Endothelial cell of hepatic sinusoid (primary cell): ENCODE measurements around the gene SLC39A8.

Source experiments
- in situ Hi-C: cut with HindIII; loops from 2 replicates; pipeline ENCODE4 v1.10.0; 2017; ENCODE audit warnings: low sequenced_read_pairs

Gene SLC39A8

DNA sequence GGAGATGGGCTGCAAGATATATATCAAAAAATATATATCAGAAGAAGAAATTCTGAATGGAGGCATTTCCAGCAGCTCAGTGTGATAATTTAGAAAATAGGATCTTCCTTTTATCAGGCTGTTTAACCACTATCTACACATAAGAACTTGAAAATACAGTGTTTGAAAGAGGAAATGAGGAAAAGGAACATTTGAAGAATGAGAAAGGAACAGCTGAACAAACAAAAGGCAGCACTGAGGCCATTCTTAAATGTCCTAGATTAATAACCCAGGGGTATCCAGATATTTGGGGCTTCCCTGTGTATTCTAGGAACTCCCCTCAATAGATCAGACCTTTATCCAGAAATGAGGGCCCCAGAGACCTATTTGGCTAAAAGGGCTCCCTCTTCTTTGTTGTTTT, 4.1 kb downstream of the SLC39A8 start:
- in situ Hi-C loops: no loop called here

DNA sequence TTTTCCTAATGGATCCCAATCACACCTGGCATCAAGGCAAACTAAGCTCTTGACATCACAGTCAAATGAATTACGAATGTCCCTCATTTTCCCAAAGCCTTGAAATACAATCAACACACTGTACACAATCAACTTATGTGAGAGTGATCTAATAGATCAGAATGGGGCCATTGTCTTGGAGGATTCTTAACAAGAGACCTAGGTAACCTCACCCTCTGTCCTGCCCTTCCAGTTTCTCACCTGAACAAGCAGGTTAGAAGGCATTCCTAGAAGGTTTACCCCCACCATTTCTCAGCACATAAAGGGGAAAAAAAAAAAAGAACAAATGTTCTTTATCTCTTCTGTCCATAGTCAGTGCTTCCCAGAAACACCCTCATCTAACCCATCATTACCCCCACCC, 6.3 kb downstream of the SLC39A8 start:
- in situ Hi-C loops: no loop called here

DNA sequence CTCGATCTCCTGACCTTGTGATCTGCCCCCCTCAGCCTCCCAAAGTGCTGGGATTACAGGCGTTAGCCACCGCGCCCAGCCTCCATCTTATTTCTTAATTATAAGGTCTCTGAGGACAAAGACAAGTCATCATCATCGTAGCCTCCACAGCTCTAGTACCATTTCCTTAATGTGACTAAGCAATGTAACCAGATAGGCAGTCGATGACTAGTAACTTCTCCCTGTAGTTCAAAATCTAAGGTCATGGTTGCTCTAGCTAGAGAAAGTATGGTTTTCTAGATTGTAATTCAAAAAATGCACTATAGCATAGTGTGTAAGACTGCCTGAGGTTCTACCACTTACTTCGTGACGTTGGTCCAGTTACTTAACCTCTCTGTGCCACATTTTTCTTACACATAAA, 6.9 kb downstream of the SLC39A8 start:
- in situ Hi-C loops: no loop called here

DNA sequence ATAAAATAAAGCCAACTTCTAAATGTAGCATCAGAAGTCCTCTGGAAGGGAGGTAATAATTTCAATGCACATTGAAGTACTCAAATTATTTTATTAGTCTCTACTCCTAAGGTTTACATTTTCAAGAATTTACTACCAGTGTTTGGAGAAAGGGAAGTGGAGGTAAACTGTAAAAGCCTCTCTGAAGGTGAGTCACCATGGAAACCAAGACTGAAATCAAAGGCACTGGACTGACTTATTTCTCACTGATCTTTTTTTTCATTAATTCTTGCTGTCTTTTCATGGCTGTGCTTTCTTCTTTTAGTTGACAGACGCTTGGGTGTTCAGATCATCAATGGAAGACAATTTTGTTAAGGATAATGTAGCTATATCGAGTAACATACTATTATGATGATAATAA, 9.7 kb downstream of the SLC39A8 start:
- in situ Hi-C loops: no loop called here

DNA sequence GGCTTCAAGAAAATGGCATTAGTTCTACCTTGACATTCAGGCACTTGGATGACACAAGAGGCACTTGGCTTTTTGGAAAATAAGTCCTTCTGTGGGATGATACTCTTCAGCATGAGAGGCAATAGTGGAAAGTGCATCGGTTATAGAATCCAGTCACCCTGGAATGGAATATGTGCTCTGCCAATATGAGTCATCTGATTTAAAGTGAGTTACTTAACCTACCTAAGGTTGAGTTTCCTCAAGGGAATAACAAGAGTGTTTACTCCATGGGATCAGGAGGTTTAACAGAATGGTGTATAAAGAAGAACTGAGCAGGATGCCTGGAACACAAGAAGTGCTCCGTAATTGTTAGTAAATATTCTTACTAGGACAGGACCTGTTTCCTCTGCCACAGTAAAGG, 10.7 kb downstream of the SLC39A8 start:
- in situ Hi-C loops: no loop called here

DNA sequence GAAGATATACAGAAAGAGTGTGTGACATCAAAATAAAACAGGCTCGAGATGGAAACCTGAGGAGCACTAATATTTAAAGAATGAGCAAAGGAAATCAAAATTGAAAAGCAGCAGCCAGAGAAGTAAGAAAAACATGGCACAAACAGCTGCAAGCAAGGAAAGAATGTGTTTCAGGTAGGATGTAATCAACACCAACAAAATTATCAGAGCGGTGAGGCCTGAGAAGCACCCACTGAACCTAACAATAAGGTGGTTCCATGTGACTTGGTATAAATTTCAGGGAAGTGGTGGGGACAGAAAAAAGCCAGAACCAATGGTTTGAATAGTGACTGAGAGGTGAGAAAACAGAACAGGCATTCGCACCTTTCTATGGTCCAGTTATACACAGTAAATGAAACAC, 11.5 kb downstream of the SLC39A8 start:
- in situ Hi-C loops: no loop called here

DNA sequence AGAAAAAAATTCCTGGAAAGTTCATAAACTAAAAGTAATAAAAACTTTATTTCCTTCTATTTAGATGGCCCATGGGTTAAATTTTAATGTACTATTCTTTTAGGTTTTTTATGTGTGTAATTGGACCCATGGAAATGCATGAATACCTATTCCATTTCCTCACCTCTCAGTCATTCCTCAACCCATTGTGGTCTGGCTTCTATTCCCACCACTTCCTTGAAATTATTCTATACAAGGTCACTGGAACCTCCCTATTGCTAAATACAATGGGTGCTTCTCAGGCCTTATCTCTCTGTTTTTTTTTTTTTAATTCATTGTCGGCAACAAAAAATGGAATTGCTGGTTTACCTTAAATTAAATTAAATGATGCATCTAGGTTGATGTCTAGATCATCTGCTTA, 17.2 kb downstream of the SLC39A8 start:
- in situ Hi-C loops: no loop called here

DNA sequence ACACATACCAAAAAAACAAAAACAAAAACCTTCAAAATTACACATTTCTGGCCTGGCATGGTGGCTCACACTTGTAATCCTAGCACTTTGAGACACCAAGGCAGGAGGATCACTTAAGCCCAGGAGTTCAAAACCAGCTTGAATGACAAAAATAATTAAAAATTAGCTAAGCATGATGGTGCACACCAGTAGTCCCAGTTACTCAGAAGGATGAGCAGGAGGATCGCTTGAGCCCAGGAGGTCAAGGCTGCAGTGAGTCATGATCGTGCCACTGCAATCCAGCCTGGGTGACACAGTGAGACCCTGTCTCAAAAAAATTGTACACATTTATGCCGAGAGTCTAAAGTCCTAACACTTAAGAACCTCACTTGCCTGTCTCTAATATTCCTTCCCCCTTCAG, 18.3 kb downstream of the SLC39A8 start:
- in situ Hi-C loops: no loop called here

DNA sequence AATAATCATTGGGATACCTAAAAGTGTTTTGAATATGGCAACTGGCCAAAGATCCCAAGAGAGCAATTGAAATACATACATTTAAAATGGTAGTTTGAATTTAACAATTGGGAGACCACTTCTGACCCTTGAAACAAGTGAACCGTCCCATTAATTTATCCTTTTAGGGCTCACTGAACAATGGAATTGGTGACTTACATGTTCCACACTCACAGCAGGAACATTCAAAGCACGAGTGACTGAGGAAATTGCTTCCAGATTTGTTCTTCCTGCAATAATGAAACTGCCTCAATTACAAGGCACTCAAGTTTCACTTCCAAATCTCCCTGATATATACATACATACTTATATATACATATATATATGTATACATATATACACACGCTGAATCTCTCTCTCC, 20.6 kb downstream of the SLC39A8 start:
- in situ Hi-C loops: no loop called here

DNA sequence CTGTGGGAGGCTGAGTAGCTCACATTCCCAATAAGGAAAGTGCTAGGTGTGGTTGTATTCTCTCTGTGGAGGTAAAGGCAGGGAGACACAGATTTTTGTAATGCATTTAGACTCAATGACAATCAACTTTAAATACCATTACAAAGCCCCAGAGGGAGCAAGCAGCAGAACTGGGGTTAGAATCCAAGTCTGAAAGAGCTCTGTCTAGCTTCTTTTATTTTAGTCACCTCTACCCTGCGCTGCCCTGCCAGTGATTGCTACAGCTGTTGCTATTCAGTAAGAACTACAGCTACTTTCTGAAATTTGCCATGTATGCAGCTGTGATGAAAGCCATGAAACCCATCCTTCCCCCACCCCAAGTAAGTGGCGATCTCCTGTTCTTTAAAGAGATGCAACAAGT, 22.5 kb downstream of the SLC39A8 start:
- in situ Hi-C loops: no loop called here

DNA sequence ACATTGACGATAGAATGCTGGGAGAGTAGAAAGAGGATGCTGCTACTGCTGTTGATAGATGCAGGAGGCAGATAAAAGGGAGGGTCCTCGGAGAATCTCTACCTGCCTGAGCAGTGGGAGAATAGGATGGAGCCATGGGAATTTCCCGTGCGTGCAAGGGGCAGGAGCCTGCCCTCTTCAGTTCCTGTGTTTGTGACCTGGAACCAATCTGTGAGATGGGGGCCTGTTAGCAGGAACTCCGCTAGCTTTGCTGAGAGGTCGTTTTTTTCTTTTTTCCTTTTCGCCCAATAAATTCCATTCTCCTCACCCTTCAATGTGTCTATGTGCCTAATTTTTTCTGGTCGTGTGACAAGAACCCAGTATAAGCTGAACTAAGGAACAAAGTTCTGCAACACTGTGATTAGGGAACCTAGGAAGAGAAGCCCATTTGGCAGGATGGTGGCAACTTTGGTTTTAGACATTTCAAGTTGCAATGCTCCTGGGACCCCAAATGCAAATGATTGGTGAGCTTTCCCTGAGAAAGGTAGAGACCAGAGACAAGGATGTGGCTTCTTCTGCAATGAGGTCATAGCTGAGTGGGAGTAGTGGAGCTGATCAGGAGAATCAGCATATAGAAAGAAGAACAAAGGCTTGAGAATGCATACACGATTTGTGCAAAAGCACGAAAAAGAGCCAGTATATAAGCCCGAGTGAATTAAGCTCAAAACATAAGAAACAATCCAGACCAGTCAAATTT, 23.9 kb downstream of the SLC39A8 start:
- in situ Hi-C loops: no loop called here

DNA sequence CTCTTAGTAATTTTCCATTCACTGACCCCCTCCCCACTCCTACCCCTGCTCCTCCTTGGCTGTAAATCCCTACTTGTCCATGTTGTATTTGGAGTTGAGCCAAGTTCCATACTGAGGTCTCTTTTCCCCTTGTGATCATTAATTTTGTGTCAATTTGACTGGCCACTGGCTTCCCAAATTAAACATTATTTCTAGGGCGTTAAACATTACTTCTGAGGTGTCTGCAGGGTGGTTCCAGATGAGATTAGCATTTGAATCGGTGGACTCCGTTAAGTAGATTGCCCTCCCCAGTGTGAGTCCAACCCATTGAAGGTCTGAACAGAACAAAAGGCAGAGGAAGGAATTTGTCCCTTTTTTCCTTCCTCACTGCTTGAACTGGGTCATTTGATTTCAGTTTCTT, 25.7 kb downstream of the SLC39A8 start:
- in situ Hi-C loops: no loop called here

DNA sequence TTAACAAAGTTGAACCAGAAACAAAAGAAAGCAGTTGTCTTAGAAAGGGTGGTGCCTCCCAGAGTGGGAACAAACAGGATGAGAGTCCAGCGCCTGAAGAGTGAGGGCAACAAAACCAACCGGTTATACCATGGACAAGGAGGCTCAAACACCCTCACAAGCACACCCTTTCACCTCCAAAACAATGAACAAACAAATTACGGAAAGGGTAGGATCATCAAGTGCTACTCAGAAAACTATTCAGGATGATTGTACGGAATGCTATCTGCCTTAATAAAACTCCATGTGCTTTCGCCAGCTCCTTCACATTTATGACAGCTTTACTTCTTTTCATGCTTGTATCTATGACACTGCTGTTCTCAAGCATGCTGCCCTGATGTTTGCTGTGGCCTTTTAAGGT, 26.8 kb downstream of the SLC39A8 start:
- in situ Hi-C loops: no loop called here

DNA sequence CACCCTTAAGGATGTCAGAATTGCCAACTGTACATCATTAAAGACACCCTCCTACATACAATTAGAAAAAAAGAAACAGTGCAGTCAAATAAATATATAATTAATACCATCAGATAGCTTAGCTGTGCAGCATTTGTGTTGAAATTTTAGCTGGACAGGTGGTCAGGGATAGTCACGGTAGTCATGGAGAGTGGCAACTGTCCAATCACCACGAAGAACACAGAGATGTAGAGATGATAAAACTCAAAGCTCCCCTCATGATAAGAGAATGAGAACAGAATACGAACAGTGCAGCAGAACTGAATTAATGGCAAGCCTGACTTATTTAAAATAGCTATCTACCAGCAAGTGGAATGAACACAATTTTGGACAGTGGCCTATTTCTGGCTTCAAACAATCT, 27.2 kb downstream of the SLC39A8 start:
- in situ Hi-C loops: no loop called here

DNA sequence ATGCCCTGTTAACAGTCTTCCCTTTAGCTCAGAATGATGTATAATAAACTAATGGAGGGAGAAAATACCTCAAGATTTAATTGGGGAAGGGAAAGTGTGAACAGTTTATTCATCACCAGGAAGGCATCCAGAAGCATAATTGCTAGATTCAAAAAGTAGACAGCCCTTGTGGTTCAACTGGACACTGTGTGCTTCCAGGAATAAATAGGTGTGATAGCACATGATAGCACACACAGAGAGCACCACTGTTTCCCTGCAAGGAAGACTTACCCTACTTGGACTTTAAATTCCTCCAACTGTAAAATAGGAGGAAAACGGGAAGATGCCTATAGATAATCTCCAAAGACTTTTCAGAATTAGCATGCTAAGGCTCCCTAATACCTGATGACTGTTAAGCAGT, 27.8 kb downstream of the SLC39A8 start:
- in situ Hi-C loops: no loop called here

DNA sequence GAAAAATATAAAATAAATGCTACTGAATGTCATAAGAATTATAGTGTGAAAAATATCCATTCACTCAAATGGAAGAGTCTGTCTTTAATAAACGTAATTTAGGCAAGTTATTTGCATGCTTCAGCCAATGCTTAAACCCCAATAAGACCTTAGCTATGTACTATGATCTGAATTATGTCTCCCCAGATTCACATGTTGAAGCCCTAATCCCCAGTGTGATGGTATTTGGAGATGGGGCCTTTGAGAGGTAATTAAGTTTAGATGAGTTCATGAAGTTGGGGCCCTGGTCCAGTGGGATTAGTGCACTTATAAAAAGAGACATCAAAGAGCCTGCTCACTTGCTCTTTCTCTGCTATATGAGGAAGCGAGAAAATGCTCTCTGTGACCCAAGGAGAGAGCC, 28.7 kb downstream of the SLC39A8 start:
- in situ Hi-C loops: no loop called here

DNA sequence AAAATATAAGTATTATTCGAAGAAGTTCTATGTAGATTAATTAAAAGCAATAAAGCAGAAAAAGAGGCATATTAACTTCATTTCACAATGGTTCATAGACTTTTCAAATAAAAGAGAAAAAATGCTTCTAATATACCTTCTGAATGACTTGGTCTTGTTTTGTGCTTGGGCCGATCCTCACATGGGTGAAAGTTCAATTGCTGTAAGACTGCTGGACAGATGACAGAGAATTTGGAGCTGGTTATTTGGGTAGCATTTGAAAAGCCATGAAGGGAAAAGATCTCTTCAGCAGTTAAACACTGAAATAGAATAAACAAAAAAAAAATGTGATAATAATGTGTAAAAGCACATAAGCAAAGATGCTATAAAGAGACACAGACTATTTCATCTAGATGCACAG, 29.8 kb downstream of the SLC39A8 start:
- in situ Hi-C loops: no loop called here

DNA sequence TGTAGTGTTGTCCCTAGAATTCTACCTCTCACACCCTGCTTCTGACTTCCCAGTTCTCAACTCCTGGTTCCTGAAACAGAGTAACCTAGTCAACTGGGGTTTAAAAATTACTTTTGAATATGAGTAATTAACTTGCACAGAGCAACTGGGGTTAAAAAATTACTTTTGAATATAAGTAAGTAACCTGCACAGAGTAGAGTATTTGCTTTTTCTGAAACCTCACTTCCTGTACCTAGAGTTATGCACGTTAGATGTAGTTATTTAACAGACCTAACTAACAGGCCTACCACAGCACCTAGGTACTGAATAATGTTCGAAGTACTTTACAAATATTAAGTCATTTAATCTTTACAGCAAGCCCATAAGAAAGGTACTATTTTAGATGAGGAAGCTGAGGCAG, 32.9 kb downstream of the SLC39A8 start:
- in situ Hi-C loops: no loop called here

DNA sequence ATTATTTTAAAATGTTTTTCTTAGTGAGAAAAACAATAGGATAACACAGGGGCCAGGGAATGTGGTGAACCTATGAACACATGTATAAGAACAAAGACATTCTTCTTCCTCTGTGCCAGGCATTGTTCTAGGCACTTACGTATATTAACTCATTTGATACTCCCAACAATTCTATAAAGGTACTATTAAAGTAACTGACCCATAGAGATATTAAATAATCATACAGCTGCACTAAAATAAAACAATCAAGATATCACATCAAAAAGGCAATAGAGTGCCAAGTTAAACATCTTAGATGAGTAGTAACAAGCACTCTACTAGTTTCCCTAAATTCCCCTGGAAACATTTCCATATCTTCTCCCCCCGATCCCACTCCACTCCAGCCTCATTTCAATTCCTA, 33.4 kb downstream of the SLC39A8 start:
- in situ Hi-C loops: no loop called here

DNA sequence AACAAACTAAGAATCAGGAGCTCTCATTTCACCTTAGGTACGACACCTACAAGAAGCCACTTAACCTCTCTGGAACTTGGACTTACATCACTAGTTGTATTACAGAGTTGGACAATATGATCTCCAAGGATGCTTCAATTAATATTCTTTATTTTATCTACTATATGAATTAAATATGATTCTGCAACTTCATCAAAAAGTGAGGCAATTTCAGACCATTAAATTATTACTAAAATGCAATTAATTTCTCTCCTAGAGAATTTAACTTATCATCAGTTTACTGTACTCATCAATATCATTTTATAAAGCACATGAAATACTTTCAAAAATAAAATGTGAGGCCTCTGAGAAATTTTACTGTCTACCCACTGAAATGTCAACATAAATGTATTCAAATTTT, 33.9 kb downstream of the SLC39A8 start:
- in situ Hi-C loops: no loop called here

DNA sequence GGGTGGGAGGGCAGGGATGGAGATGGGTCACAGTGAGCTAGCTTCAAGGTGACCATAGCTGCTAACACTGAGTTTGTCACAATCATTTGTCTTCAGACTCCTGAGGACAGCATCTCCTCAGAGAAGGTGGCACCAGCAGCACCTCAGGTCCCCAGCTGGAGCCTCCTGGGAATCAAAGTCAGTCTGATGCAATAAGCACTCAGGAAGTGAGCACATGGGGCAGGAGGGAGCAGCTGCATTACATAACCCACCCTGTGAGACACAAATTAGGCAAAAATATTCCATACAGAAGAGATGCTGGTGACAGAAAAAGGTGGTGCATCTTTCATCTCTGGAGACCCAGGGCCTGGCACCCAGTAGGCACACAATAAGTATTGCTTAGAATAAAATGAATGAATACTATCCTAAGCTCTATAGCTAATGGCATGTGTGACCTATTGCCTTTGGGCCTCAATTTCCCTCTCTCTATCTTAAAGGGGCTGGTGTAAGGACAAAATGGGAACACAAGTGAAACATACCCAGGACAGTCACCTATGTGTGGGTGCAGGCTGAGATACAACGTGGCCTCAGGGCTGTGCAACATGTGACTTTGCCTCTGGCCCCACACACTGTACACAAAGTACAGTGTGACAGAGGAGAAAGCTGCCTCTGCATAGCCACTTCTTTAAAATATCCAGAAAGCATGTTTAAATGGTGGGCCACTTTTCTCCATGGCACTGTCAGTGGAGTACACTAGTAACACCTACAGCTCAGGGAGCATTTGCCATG, 37.1 kb downstream of the SLC39A8 start:
- in situ Hi-C loops: no loop called here

DNA sequence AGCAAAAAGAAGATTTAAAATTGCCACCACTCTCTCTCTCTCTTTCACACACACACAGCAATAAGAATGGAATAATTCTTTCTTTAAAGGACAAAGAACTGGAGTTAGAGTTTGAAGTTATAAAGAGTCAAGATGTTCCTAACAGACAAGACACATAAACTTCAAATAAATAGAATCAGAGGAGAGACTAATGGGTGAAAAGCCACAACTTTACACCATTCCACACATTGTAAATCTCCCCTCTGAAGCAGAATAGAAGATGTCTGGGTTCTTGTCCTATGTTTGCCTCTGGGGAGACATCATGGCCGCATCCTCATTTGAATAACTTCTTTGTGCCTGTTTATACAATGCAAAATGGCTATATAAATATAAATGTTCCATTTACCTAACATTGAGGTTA, 39.6 kb downstream of the SLC39A8 start:
- in situ Hi-C loops: no loop called here

DNA sequence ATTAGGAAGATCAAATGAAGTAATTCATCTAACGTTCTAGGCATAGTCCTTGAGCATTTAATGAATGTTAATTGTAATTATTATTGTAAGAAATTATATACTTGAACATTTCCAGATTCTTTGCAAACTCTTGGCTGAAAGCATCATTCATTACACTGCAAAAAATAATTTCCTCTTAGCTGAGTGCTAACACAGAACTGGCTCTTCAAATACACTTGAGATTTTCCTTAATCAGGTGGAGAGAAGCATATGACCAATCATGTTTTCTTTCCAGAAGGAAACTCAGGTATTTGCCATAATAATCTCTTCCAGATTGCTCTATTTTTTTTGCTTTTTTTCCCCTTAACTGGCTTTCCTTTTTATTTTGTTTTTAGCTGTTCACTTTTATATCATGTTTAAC, 42.5 kb downstream of the SLC39A8 start:
- in situ Hi-C loops: no loop called here
